ENCODE measurements around the gene ARHGAP24. TPM values are rescaled to one million over a fixed set of nuclear protein-coding genes. Genes with fewer than 3 reads are reported as not detected.

The ARHGAP24 gene
- total and polyA plus RNA-seq, 2 donors (not counting 1 experiment from before 2014, with no cell fraction given) = 15.9 to 40.5 TPM

- Histone ChIP-seq H3K9me3 (ENCODE audit: control insufficient read depth, insufficient read depth, low read depth, low read length) (no peaks in the 10 kb centered on the region), H3K4me3 (replicated peaks in 1 of 4; ENCODE audit: control extremely low read depth in 1 of 4, insufficient read depth in 1 of 4, low read depth in 3 of 4, low read length in 4 of 4) (no peak overlapping the region), H3K27ac (ENCODE audit: insufficient read depth, low read length) (no peak overlapping the region), H3K4me1 (ENCODE audit: control insufficient read depth, extremely low read depth, insufficient read depth, low read length) (peaks cover 3% of the 10 kb centered on the region), H3K27me3 (ENCODE audit: control insufficient read depth, insufficient read depth, low read length) (no peaks in the 10 kb centered on the region), H3K36me3 (ENCODE audit: control insufficient read depth, insufficient read depth, low read length) (no peaks in the 10 kb centered on the region), H3K79me2 (ENCODE audit: control insufficient read depth, insufficient read depth, low read length) (no peaks in the 10 kb centered on the region), H2AFZ (ENCODE audit: low read length) (no peak overlapping the region), H3K9ac (ENCODE audit: insufficient read depth, low read length) (no peak overlapping the region), H3K4me2 (ENCODE audit: extremely low read depth, insufficient read depth, low read length) (no peak overlapping the region), H4K20me1 (ENCODE audit: control insufficient read depth, extremely low read depth, insufficient read depth, low read length) (no peaks in the 10 kb centered on the region)
- TF ChIP-seq CTCF (conservative IDR thresholded peaks at IDR 0.05 in 1 of 2, IDR thresholded peaks at IDR 0.05 in 1 of 2; ENCODE audit: low read depth in 1 of 2, low read length in 2 of 2) (no peak), EZH2 (IDR thresholded peaks at IDR 0.05; ENCODE audit: low read length, missing control alignments) (no peak)
- no peak for DNase-seq (ENCODE audit: low read depth in 2 of 2)
Measured at GRCh38 chr4:86031927-86032326, 557.0 kb downstream of the ARHGAP24 start.

DNA sequence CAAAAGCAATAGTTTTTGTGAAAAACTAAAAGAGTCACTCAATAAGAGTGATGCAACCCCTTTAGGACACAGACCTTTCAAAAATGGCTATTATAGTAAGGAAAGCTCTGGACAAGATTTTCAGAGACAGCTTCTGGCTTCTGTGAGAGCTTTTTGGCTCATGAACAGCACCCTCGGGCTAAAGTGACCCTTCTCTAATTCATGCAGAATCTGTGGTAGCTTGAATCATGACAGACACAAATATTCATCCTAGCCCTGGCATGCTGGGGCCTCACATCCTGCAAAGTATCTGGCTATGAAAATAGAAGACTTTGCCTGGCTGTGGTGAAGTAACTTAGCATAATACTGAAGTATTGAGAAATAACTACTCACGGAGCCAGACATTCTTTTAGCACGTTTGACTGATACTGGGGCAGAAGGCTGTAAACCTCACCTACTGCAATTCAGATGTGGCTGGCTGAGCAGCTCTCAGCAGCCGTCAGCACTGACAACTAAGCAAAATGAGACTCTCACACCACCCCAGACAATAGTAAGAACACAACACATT, 557.6 kb downstream of the ARHGAP24 start:
- no peak overlapping the region for H3K9ac ChIP-seq (ENCODE audit: insufficient read depth, low read length)

DNA sequence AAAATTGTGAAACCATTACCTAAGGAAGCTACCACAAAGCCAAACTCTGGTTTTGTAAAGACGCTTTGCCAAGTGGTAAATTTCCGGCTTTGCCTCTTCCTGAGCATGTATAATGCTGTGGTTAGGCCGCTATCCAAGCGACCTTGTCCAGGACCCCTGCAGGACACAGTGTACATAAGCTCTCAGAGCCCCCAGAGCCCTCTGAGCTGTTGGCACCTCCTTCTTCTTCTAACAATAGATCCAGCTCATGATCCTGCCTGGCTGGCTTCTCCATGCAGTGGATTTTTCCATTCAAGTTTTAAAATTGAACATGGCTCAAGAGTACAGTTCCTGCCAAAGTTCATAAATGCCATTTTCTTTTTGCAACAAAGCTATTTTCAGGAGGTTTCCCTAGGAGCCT, 558.2 kb downstream of the ARHGAP24 start:
- Histone ChIP-seq H3K79me2 (ENCODE audit: control insufficient read depth, insufficient read depth, low read length) (no peaks in the 10 kb centered on the region), H3K9me3 (ENCODE audit: control insufficient read depth, insufficient read depth, low read depth, low read length) (no peaks in the 10 kb centered on the region), H4K20me1 (ENCODE audit: control insufficient read depth, extremely low read depth, insufficient read depth, low read length) (no peaks in the 10 kb centered on the region), H3K4me3 (replicated peaks in 1 of 4; ENCODE audit: control extremely low read depth in 1 of 4, insufficient read depth in 1 of 4, low read depth in 3 of 4, low read length in 4 of 4) (no peak overlapping the region), H3K9ac (ENCODE audit: insufficient read depth, low read length) (no peak overlapping the region), H3K36me3 (ENCODE audit: control insufficient read depth, insufficient read depth, low read length) (no peaks in the 10 kb centered on the region), H3K27me3 (ENCODE audit: control insufficient read depth, insufficient read depth, low read length) (no peaks in the 10 kb centered on the region), H3K4me1 (ENCODE audit: control insufficient read depth, extremely low read depth, insufficient read depth, low read length) (peaks cover 3% of the 10 kb centered on the region), H3K4me2 (ENCODE audit: extremely low read depth, insufficient read depth, low read length) (peak overlapping the region; percentile 34), H2AFZ (ENCODE audit: low read length) (no peak overlapping the region), H3K27ac (ENCODE audit: insufficient read depth, low read length) (peak overlapping the region; percentile 29)
- DNase-seq (ENCODE audit: low read depth in 2 of 2) = peak; percentile 88 to 93
- TF ChIP-seq EZH2 (IDR thresholded peaks at IDR 0.05; ENCODE audit: low read length, missing control alignments) (no peak), CTCF (conservative IDR thresholded peaks at IDR 0.05 in 1 of 2, IDR thresholded peaks at IDR 0.05 in 1 of 2; ENCODE audit: low read depth in 1 of 2, low read length in 2 of 2) (no peak)

More for the DNA sequence above, 557.6 kb downstream of the ARHGAP24 start:
- TF ChIP-seq CTCF (conservative IDR thresholded peaks at IDR 0.05 in 1 of 2, IDR thresholded peaks at IDR 0.05 in 1 of 2; ENCODE audit: low read depth in 1 of 2, low read length in 2 of 2) = no peak
- no peaks in the 10 kb centered on the region for H3K36me3 ChIP-seq (ENCODE audit: control insufficient read depth, insufficient read depth, low read length)
- no peaks in the 10 kb centered on the region for H3K79me2 ChIP-seq (ENCODE audit: control insufficient read depth, insufficient read depth, low read length)
- DNase-seq (ENCODE audit: low read depth in 2 of 2) = peak; percentile 79 to 96
- H3K4me2 ChIP-seq (ENCODE audit: extremely low read depth, insufficient read depth, low read length) = peak overlapping the region; percentile 34
- H4K20me1 ChIP-seq (ENCODE audit: control insufficient read depth, extremely low read depth, insufficient read depth, low read length) = no peaks in the 10 kb centered on the region
- no peak overlapping the region for H3K4me3 ChIP-seq (replicated peaks in 1 of 4; ENCODE audit: control extremely low read depth in 1 of 4, insufficient read depth in 1 of 4, low read depth in 3 of 4, low read length in 4 of 4)
- peaks cover 3% of the 10 kb centered on the region for H3K4me1 ChIP-seq (ENCODE audit: control insufficient read depth, extremely low read depth, insufficient read depth, low read length)
- no peaks in the 10 kb centered on the region for H3K27me3 ChIP-seq (ENCODE audit: control insufficient read depth, insufficient read depth, low read length)
- H3K27ac ChIP-seq (ENCODE audit: insufficient read depth, low read length) = peak overlapping the region; percentile 29
- no peaks in the 10 kb centered on the region for H3K9me3 ChIP-seq (ENCODE audit: control insufficient read depth, insufficient read depth, low read depth, low read length)
- H2AFZ ChIP-seq (ENCODE audit: low read length) = peak overlapping the region; percentile 7
